Breast epithelium (tissue), 3 donors: Measurements from ENCODE around the gene CHURC1.

Experiments used
- POLR2A ChIP-seq: fragments of 450-650 bp; IDR thresholded peaks from one replicate; pipeline ENCODE4 v1.6.1; 2016; ENCODE audit warnings: antibody characterized with exemption, mild to moderate bottlenecking, moderate library complexity
- POLR2AphosphoS5 ChIP-seq, 3 donors: sonication (generic); formaldehyde crosslinking; IDR thresholded peaks; one replicate each; pipeline ENCODE4 v1.6.1; 2017; ENCODE audit warnings: antibody characterized with exemption in 3 of 3
- TF ChIP-seq, protein P1 (sequence below), 3 donors: fragments of 450-650 bp; IDR thresholded peaks; one replicate each; pipeline ENCODE4 v1.5.1; 2016 to 2017; ENCODE audit warnings: antibody characterized with exemption in 3 of 3, mild to moderate bottlenecking in 3 of 3, moderate library complexity in 3 of 3

DNA sequence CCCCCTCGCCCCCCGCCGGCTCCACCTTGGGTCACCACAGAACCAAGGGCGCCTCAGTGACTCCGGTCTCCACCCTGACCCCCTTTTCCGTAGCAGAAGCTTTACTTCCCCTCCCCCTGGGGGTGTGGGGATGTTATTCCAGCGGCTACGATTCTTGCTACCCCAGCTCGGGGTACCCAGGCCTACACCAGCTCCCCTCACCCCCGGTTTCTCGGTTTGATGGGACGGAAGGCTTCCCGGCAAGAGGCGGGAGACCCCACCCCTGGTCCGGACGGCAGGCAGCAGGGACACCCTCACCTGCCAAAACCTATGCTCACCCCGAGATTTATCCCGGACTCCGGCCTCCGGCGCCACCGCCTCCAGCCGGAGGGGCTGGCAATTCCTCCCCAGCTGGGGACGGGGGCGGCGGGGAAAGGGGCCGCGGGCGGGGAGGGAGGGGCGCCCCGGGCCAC, 57.3 kb downstream of the CHURC1 start:
- TF ChIP-seq, protein P1, sequence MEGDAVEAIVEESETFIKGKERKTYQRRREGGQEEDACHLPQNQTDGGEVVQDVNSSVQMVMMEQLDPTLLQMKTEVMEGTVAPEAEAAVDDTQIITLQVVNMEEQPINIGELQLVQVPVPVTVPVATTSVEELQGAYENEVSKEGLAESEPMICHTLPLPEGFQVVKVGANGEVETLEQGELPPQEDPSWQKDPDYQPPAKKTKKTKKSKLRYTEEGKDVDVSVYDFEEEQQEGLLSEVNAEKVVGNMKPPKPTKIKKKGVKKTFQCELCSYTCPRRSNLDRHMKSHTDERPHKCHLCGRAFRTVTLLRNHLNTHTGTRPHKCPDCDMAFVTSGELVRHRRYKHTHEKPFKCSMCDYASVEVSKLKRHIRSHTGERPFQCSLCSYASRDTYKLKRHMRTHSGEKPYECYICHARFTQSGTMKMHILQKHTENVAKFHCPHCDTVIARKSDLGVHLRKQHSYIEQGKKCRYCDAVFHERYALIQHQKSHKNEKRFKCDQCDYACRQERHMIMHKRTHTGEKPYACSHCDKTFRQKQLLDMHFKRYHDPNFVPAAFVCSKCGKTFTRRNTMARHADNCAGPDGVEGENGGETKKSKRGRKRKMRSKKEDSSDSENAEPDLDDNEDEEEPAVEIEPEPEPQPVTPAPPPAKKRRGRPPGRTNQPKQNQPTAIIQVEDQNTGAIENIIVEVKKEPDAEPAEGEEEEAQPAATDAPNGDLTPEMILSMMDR (IDR thresholded peaks at IDR 0.05) = no peak
- TF ChIP-seq POLR2AphosphoS5 (IDR thresholded peaks at IDR 0.05) (no peak), POLR2A (no peak)
